NT2/D1 (cell line): ENCODE results near the gene TOMM40.
"Not testable (repeated sequence)": the region's sequence is repeated elsewhere in the genome, so short reads cannot be mapped to it uniquely, and the experiment has no call there.

Experiments
- DNase-seq: peaks from one replicate; pipeline ENCODE4 v3.0.0-alpha.2; 2011; ENCODE audit warnings: low read depth, low spot score
- H3K27me3 ChIP-seq: 2 replicates; pipeline ENCODE4 v1.6.0; 2011; ENCODE audit warnings: mild to moderate bottlenecking; ENCODE audit not compliant: insufficient read length, insufficient read depth
- H3K36me3 ChIP-seq: 2 replicates; pipeline ENCODE4 v1.6.1; 2011; ENCODE audit warnings: mild to moderate bottlenecking, low read length, mixed read lengths; ENCODE audit not compliant: insufficient read depth, insufficient read length
- H3K4me1 ChIP-seq: 2 replicates; pipeline ENCODE4 v1.5.1; 2011; ENCODE audit not compliant: insufficient read depth, insufficient read length
- H3K4me3 ChIP-seq: 2 replicates; pipeline ENCODE4 v1.5.1; 2011; ENCODE audit warnings: low read depth; ENCODE audit not compliant: insufficient read length
- H3K9ac ChIP-seq: 2 replicates; pipeline ENCODE4 v1.6.0; 2011; ENCODE audit warnings: low read depth; ENCODE audit not compliant: insufficient read length
- H3K9me3 ChIP-seq: 2 replicates; pipeline ENCODE4 v1.5.1; 2011; ENCODE audit warnings: mild to moderate bottlenecking, low read length; ENCODE audit not compliant: insufficient read depth
- SUZ12 ChIP-seq: IDR thresholded peaks from 2 replicates; pipeline ENCODE4 v1.6.1; 2011; ENCODE audit not compliant: insufficient read length, insufficient read depth; ENCODE audit errors: extremely low read depth
- YY1 ChIP-seq: IDR thresholded peaks from 2 replicates; pipeline ENCODE4 v1.6.1; 2011; ENCODE audit not compliant: insufficient read length, insufficient read depth
- ZNF274 ChIP-seq: IDR thresholded peaks from 2 replicates; pipeline ENCODE4 v1.6.1; 2011; ENCODE audit warnings: mild to moderate bottlenecking, low read depth, low read length

Gene TOMM40

DNA sequence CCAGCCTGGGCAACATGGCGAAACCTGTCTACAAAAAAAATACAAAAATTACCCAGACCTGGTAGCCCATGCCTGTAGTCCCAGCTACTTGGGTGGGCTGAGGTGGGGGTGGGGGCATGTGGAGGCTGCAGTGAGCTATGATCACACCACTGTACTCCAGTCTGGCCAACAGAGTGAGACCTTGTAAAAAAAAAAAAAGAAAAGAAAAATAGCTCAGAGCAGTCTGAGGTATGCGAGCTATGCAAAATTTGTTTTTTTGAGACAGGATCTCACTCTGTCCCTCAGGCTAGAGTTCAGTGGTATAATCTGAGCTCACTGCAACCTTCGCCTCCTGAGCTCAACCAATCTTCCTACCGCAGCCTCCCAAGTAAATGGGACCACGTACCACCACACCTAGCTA is 7.1 kb upstream of the TOMM40 start:
- Histone ChIP-seq H3K4me1 (peaks cover 9% of the 10 kb centered on the region), H3K27me3 (no peaks in the 10 kb centered on the region), H3K9ac (no peak overlapping the region), H3K9me3 (no peaks in the 10 kb centered on the region), H3K4me3 (no peak overlapping the region), H3K36me3 (peaks cover 56% of the 10 kb centered on the region)
- TF ChIP-seq SUZ12 (no peak), YY1 (no peak), ZNF274 (no peak)
- no peak for DNase-seq

- Histone ChIP-seq H3K36me3 (peaks cover 53% of the 10 kb centered on the region), H3K9ac (no peak overlapping the region), H3K9me3 (no peaks in the 10 kb centered on the region), H3K4me3 (no peak overlapping the region), H3K4me1 (peaks cover 4% of the 10 kb centered on the region), H3K27me3 (no peaks in the 10 kb centered on the region)
- no peak for DNase-seq
- no peak for TF ChIP-seq YY1
- no peak for TF ChIP-seq SUZ12
- TF ChIP-seq ZNF274: no peak
Measured at GRCh38 chr19:44884566-44884965, 6.5 kb upstream of the TOMM40 start.

GRCh38 chr19:44886141-44886540 is 4.9 kb upstream of the TOMM40 start:
- TF ChIP-seq SUZ12 (no peak), ZNF274 (no peak), YY1 (no peak)
- no peak for DNase-seq
- Histone ChIP-seq H3K4me1 (no peaks in the 10 kb centered on the region), H3K9me3 (no peaks in the 10 kb centered on the region), H3K27me3 (no peaks in the 10 kb centered on the region), H3K9ac (no peak overlapping the region), H3K4me3 (no peak overlapping the region), H3K36me3 (peaks cover 49% of the 10 kb centered on the region)

- H3K9me3 ChIP-seq: no peaks in the 10 kb centered on the region
- no peak overlapping the region for H3K4me3 ChIP-seq
- no peak for DNase-seq
- no peaks in the 10 kb centered on the region for H3K27me3 ChIP-seq
- H3K4me1 ChIP-seq: peaks cover 4% of the 10 kb centered on the region
- no peak overlapping the region for H3K9ac ChIP-seq
- H3K36me3 ChIP-seq: peaks cover 50% of the 10 kb centered on the region
- TF ChIP-seq SUZ12: no peak
- no peak for TF ChIP-seq YY1
- TF ChIP-seq ZNF274: no peak
Measured at GRCh38 chr19:44887648-44888047, 3.4 kb upstream of the TOMM40 start.

GRCh38 chr19:44888335-44888734 is 2.7 kb upstream of the TOMM40 start:
- H3K36me3 ChIP-seq: peaks cover 54% of the 10 kb centered on the region
- not testable (repeated sequence) for DNase-seq, H3K27me3 ChIP-seq, H3K4me3 ChIP-seq, H3K9ac ChIP-seq, H3K9me3 ChIP-seq, H3K4me1 ChIP-seq

DNA sequence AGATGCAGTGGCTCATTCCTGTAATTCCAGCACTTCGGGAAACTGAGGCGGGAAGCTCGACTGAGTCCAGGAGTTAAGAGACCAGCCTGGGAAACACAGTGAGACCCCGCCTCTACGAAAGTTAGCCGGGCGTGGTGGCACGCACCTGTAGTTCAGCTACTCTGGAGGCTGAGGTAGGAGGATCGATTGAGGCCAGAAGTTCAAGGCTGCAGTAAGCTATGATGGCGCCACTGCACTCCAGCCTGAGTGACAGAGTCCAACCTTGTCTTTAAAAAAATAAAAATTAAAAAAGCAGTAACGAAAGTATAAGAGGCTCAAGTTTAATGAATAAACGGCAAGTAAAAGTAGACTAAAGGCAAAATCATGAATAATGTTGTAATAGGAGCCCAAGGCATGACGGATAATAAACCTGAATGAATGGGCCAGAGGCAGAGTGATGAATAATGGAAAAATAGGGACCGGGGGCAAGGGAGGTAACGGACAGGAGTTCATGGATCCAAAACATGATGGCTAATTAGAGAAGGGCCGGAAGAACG is 1.2 kb upstream of the TOMM40 start:
- no peak for DNase-seq
- peak overlapping the region; percentile 24 for H3K4me3 ChIP-seq
- H3K36me3 ChIP-seq: peaks cover 59% of the 10 kb centered on the region
- H3K4me1 ChIP-seq: peaks cover 4% of the 10 kb centered on the region
- TF ChIP-seq YY1: no peak
- no peak for TF ChIP-seq ZNF274
- TF ChIP-seq SUZ12: no peak
- H3K27me3 ChIP-seq: no peaks in the 10 kb centered on the region
- no peak overlapping the region for H3K9ac ChIP-seq
- H3K9me3 ChIP-seq: no peaks in the 10 kb centered on the region

DNA sequence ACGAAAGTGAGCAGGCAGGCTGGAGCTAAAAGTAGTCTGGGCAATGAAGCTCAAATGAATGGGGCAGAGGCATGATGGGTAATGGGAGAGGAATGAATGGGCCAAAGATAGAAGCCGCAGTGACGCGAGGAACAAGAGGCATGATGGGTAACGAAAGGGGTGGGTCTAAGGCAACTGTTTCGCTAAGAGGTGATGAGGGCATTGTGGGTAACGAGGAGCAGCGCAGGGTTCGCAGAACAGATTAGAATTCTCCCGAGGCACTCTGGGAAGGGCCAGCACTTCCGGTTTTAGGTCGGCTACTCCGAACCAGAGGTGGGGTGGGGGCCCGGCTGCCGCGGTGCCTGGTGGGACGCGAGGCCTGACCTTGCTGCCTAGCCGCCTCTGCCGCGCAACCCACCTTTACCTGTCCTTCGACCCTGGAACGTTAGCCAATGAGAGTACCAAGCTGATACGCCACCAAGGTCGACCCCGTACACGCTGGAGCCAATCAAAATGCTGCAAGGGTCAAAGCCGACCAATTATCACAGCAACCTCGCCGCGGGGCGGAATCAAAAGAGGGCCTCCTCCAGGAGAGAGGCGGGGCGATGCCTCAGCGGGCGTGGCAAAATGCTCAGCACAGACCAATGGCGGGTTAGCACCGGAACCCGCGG is 563 bp upstream of the TOMM40 start:
- H3K36me3 ChIP-seq: peaks cover 64% of the 10 kb centered on the region
- DNase-seq: peak; percentile 98
- no peak for TF ChIP-seq ZNF274
- no peak for TF ChIP-seq YY1
- TF ChIP-seq SUZ12: no peak
- no peaks in the 10 kb centered on the region for H3K27me3 ChIP-seq
- no peak overlapping the region for H3K4me3 ChIP-seq
- H3K4me1 ChIP-seq: peaks cover 4% of the 10 kb centered on the region
- H3K9ac ChIP-seq: no peak overlapping the region
- no peaks in the 10 kb centered on the region for H3K9me3 ChIP-seq
